Caco-2 (cell line): ENCODE results near the gene BCL2L2. TPM values are rescaled to one million over a fixed set of nuclear protein-coding genes. Genes with fewer than 3 reads are reported as not detected.

Source experiments
- BruUV-seq: library from RNA; stranded (reverse); fragments of 400-500 nt; replicated peaks from 2 replicates; lab custom pipeline; 2021; lab: Mats Ljungman, UMichigan
- CTCF ChIA-PET: fragments of 300-600 bp; sonication (Branson Sonifier 250); formaldehyde crosslinking; loops from one replicate; lab custom pipeline; 2022; ENCODE audit warnings: antibody characterized with exemption; lab: Charles Lee
- POLR2A ChIA-PET: fragments of 300-600 bp; sonication (Branson Sonifier 250); formaldehyde crosslinking; loops from one replicate; lab custom pipeline; 2022; ENCODE audit warnings: antibody characterized with exemption; lab: Charles Lee
- DNase-seq, 2 experiments: peaks; one replicate each; pipeline versions ENCODE4 v3.0.0 to v3.0.0-alpha.2; 2020 to 2022
- H3K27me3 ChIP-seq: replicated peaks from 2 replicates; pipeline ENCODE4 v1.6.0; 2011; ENCODE audit warnings: low read length; ENCODE audit not compliant: control insufficient read depth, insufficient read depth
- H3K36me3 ChIP-seq: 2 replicates; pipeline ENCODE4 v1.5.1; 2011; ENCODE audit warnings: low read length; ENCODE audit not compliant: control insufficient read depth, insufficient read depth
- H3K4me1 ChIP-seq: fragments of 250-450 bp; sonication (Bioruptor Pico); 2 replicates; pipeline ENCODE4 v1.5.1; 2020; ENCODE audit warnings: mild to moderate bottlenecking
- H3K4me3 ChIP-seq: 2 replicates; pipeline ENCODE4 v1.5.1; 2011; ENCODE audit warnings: low read depth, mild to moderate bottlenecking, control low read depth, low read length
- H3K9me3 ChIP-seq: fragments of 250-450 bp; sonication (Bioruptor Pico); 2 replicates; pipeline ENCODE4 v1.5.1; 2020; ENCODE audit warnings: mild to moderate bottlenecking, moderate library complexity
- H3K27ac Mint-ChIP-seq: one replicate; pipeline ENCODE4 v1.8.0; 2022; ENCODE audit warnings: mixed read lengths; ENCODE audit not compliant: unreplicated experiment
- H3K27me3 Mint-ChIP-seq: one replicate; pipeline ENCODE4 v1.8.0; 2022; ENCODE audit warnings: mixed read lengths; ENCODE audit not compliant: insufficient read depth, unreplicated experiment
- H3K36me3 Mint-ChIP-seq: one replicate; pipeline ENCODE4 v1.8.0; 2022; ENCODE audit warnings: mild to moderate bottlenecking, mixed read lengths; ENCODE audit not compliant: insufficient read depth, unreplicated experiment
- H3K4me1 Mint-ChIP-seq: one replicate; pipeline ENCODE4 v1.8.0; 2022; ENCODE audit warnings: low read depth, mixed read lengths; ENCODE audit not compliant: unreplicated experiment
- H3K4me3 Mint-ChIP-seq: one replicate; pipeline ENCODE4 v1.8.0; 2022; ENCODE audit warnings: mild to moderate bottlenecking, moderate library complexity, mixed read lengths; ENCODE audit not compliant: unreplicated experiment
- H3K9me3 Mint-ChIP-seq: one replicate; pipeline ENCODE4 v1.8.0; 2022; ENCODE audit warnings: mixed read lengths; ENCODE audit not compliant: unreplicated experiment
- CTCF ChIP-seq, 2 experiments: fragments of 200-600 bp in 1 of 2; IDR thresholded peaks; 1 replicate in 1 of 2; 2 replicates in 1 of 2; pipeline versions ENCODE4 v1.5.1 to v1.8.0; 2011 to 2022; ENCODE audit warnings: antibody characterized with exemption in 1 of 2, control low read depth in 1 of 2, inconsistent platforms in 1 of 2, low read depth in 1 of 2, low read length in 1 of 2, mild to moderate bottlenecking in 1 of 2, moderate library complexity in 1 of 2; ENCODE audit not compliant: insufficient read depth in 1 of 2, severe bottlenecking in 1 of 2, unreplicated experiment in 1 of 2
- intact Hi-C: fragments of 100-400 bp; cut with micrococcal nuclease; formaldehyde crosslinking; loops from one replicate; pipeline ENCODE4 v1.10.0; 2022; ENCODE audit not compliant: unreplicated experiment
- total RNA-seq: library from RNA; stranded (reverse); gene quantifications from 2 replicates; pipeline ENCODE4 v1.2.3, GENCODE V29; 2022

The BCL2L2 gene
- total RNA-seq, 1 experiment from 2014 or later = 20.8 TPM

- Histone ChIP-seq H3K36me3 (no peaks in the 10 kb centered on the region), H3K4me3 (no peak overlapping the region), H3K4me1 (no peaks in the 10 kb centered on the region), H3K27me3 (no peaks in the 10 kb centered on the region), H3K9me3 (no peaks in the 10 kb centered on the region)
- ChIA-PET CTCF (no interaction called here), POLR2A (interaction anchor here (0.6 kb wide), 1 partner anchor 163 kb away, joined by 5 read pairs; no protein-coding TSS in a partner anchor)
- H3K36me3 Mint-ChIP-seq = no peaks in the 10 kb centered on the region
- H3K27me3 Mint-ChIP-seq = peaks cover 14% of the 10 kb centered on the region
- no peak overlapping the region for H3K27ac Mint-ChIP-seq
- H3K9me3 Mint-ChIP-seq = no peaks in the 10 kb centered on the region
- no peak for DNase-seq
- H3K4me1 Mint-ChIP-seq = no peaks in the 10 kb centered on the region
- BruUV-seq = no TSS peak
- H3K4me3 Mint-ChIP-seq = no peak overlapping the region
- TF ChIP-seq CTCF (IDR thresholded peaks at IDR 0.05; ENCODE audit: insufficient read depth in 1 of 2, low read depth in 1 of 2, low read length in 1 of 2, severe bottlenecking in 1 of 2, unreplicated experiment in 1 of 2) = no peak
- intact Hi-C loops = no loop called here
Observed at GRCh38 chr14:23358553-23359166, 52.0 kb downstream of the BCL2L2 start.

GRCh38 chr14:23359167-23359626 lies 52.6 kb downstream of the BCL2L2 start:
- Histone ChIP-seq H3K9me3 (no peaks in the 10 kb centered on the region), H3K36me3 (no peaks in the 10 kb centered on the region), H3K4me1 (no peaks in the 10 kb centered on the region), H3K27me3 (no peaks in the 10 kb centered on the region), H3K4me3 (no peak overlapping the region)
- H3K9me3 Mint-ChIP-seq = no peaks in the 10 kb centered on the region
- no TSS peak for BruUV-seq
- intact Hi-C loops = no loop called here
- H3K36me3 Mint-ChIP-seq = no peaks in the 10 kb centered on the region
- no peak overlapping the region for H3K4me3 Mint-ChIP-seq
- POLR2A ChIA-PET = interaction anchor here (0.6 kb wide), 1 partner anchor 164 kb away, joined by 5 read pairs; no protein-coding TSS in a partner anchor
- no peak overlapping the region for H3K27ac Mint-ChIP-seq
- DNase-seq = no peak
- H3K27me3 Mint-ChIP-seq = peaks cover 8% of the 10 kb centered on the region
- H3K4me1 Mint-ChIP-seq = no peaks in the 10 kb centered on the region
- no peak for TF ChIP-seq CTCF (IDR thresholded peaks at IDR 0.05; ENCODE audit: insufficient read depth in 1 of 2, low read depth in 1 of 2, low read length in 1 of 2, severe bottlenecking in 1 of 2, unreplicated experiment in 1 of 2)
- CTCF ChIA-PET = no interaction called here

GRCh38 chr14:23359722-23360447 lies 53.3 kb downstream of the BCL2L2 start:
- H3K4me3 Mint-ChIP-seq = no peak overlapping the region
- BruUV-seq = no TSS peak
- DNase-seq = no peak
- no peaks in the 10 kb centered on the region for H3K27me3 ChIP-seq
- intact Hi-C loops = no loop called here
- TF ChIP-seq CTCF (IDR thresholded peaks at IDR 0.05; ENCODE audit: insufficient read depth in 1 of 2, low read depth in 1 of 2, low read length in 1 of 2, severe bottlenecking in 1 of 2, unreplicated experiment in 1 of 2) = no peak
- H3K9me3 Mint-ChIP-seq = no peaks in the 10 kb centered on the region
- CTCF ChIA-PET = interaction anchor here (0.7 to 1.6 kb wide), 2 partner anchors 14 to 33 kb away, joined by 3 to 8 read pairs; no protein-coding TSS in a partner anchor
- H3K27me3 Mint-ChIP-seq = peaks cover 5% of the 10 kb centered on the region
- H3K4me1 ChIP-seq = no peaks in the 10 kb centered on the region
- POLR2A ChIA-PET = interaction anchor here (0.6 kb wide), 2 partner anchors 37 to 164 kb away, joined by 3 to 5 read pairs; no protein-coding TSS in a partner anchor
- no peaks in the 10 kb centered on the region for H3K4me1 Mint-ChIP-seq
- H3K36me3 ChIP-seq = no peaks in the 10 kb centered on the region
- H3K4me3 ChIP-seq = no peak overlapping the region
- H3K27ac Mint-ChIP-seq = no peak overlapping the region
- H3K9me3 ChIP-seq = no peaks in the 10 kb centered on the region
- H3K36me3 Mint-ChIP-seq = no peaks in the 10 kb centered on the region
